Ovary (tissue), 9 donors: ENCODE measurements around the gene MCM9. TPM values are rescaled to one million over a fixed set of nuclear protein-coding genes. Genes with fewer than 3 reads are reported as not detected.

ENCODE experiments used
- DNase-seq, 5 donors: peaks; one replicate each; pipeline ENCODE4 v3.0.0-alpha.2; 2019 to 2020
- H3K27ac ChIP-seq, 2 donors: fragments of 200-600 bp; one replicate each; pipeline versions ENCODE4 v1.5.1 to v1.8.0; 2019 to 2022
- H3K27me3 ChIP-seq: fragments of 200-600 bp; one replicate; pipeline ENCODE4 v1.8.0; 2022
- H3K36me3 ChIP-seq: fragments of 200-600 bp; sonication (generic); one replicate; pipeline ENCODE4 v1.5.1; 2019
- H3K4me1 ChIP-seq: one replicate; pipeline ENCODE4 v1.8.1; 2013; ENCODE audit warnings: mild to moderate bottlenecking, moderate library complexity; ENCODE audit not compliant: insufficient read depth
- H3K4me3 ChIP-seq: fragments of 200-600 bp; sonication (generic); one replicate; pipeline ENCODE4 v1.5.1; 2017
- H3K9me3 ChIP-seq, 2 donors: fragments of 200-600 bp in 1 of 2; sonication (generic) in 1 of 2; one replicate each; pipeline versions ENCODE4 v1.5.1 to v1.8.1; 2013 to 2019; ENCODE audit warnings: mild to moderate bottlenecking in 1 of 2, moderate library complexity in 1 of 2
- CTCF ChIP-seq, 3 donors: fragments of 450-650 bp in 2 of 3; fragments of 200-600 bp in 1 of 3; IDR thresholded peaks; one replicate each; pipeline versions ENCODE4 v1.5.1 to v1.8.0; 2016 to 2022; ENCODE audit warnings: antibody characterized with exemption in 3 of 3, mild to moderate bottlenecking in 1 of 3
- EP300 ChIP-seq: sonication (generic); formaldehyde crosslinking; IDR thresholded peaks from one replicate; pipeline ENCODE4 v1.6.1; 2017; ENCODE audit warnings: antibody characterized with exemption
- POLR2A ChIP-seq: fragments of 450-650 bp; IDR thresholded peaks from one replicate; pipeline ENCODE4 v1.6.1; 2017; ENCODE audit warnings: antibody characterized with exemption, mild to moderate bottlenecking, moderate library complexity
- WGBS, 3 donors: extraction: QIAGEN DNeasy Blood & Tissue Kit in 1 of 3; methylation state at CpG; one replicate each; pipeline versions ENCODE4 v1.1.5 to v1.1.7; 2013 to 2017; 5-methylcytosine and 5-hydroxymethylcytosine counted together
- intact Hi-C, 4 donors: fragments of 100-400 bp; cut with DNase I; formaldehyde crosslinking; loops; one replicate each; pipeline versions ENCODE4 v1.11.0 to v1.15.1; 2022 to 2023
- polyA plus RNA-seq, 2 donors: library from polyadenylated mRNA; stranded (reverse); fragments of 200-250 nt in 1 of 2; fragments of 350-450 nt in 1 of 2; fragmentation: Illumina TruSeq in 1 of 2; extraction: RNeasy Lipid Tissue Mini Kit (QIAGEN cat#74804) in 1 of 2; gene quantifications; one replicate each; pipeline ENCODE4 v1.2.3, GENCODE V29; 2013 to 2014
- total RNA-seq, 7 donors: library from RNA; depleted of rRNA in 2 of 7; stranded (reverse); fragments of >200 nt in 2 of 7; fragmentation: NEBNext Ultra II Directional in 3 of 7; extraction: Animal tissue kit (Norgen Biotek cat#: 25700) in 3 of 7; gene quantifications; one replicate each; pipeline versions ENCODE4 v1.1.0 to v1.2.4, GENCODE V29; 2016 to 2023
- donor health status: DM: no; HTN: no; CAD: no; lungs with moderate emphysema.
- donor health status: DM: no; HTN: no; CAD: no.
- donor health status: Bipolar disorder and iron deficiency.
- donor health status: DM: yes; HTN: yes; CAD: no.
- donor health status: DM: no; HTN: no; CAD: no.
- donor health status: DM: yes; HTN: yes; CAD: no.

Gene MCM9
- total and polyA plus RNA-seq, 9 donors: 5.5 to 17.5 (median 11.2) TPM

GRCh38 chr6:118945217-118945616, 10.3 kb upstream of the MCM9 start:
- TF ChIP-seq CTCF (IDR thresholded peaks at IDR 0.05) (no peak), POLR2A (no peak), EP300 (no peak)
- Histone ChIP-seq H3K9me3 (no peaks in the 10 kb centered on the region), H3K4me3 (no peak overlapping the region), H3K27ac (no peak overlapping the region), H3K27me3 (no peaks in the 10 kb centered on the region), H3K36me3 (no peaks in the 10 kb centered on the region), H3K4me1 (no peaks in the 10 kb centered on the region)
- intact Hi-C loops: no loop called here
- no peak for DNase-seq

- 95 to 98% (median 98%) methylated on average over 2 of the region's 2 CpGs for WGBS, 3 donors
- Histone ChIP-seq H3K9me3 (no peaks in the 10 kb centered on the region), H3K4me3 (no peak overlapping the region), H3K27me3 (no peaks in the 10 kb centered on the region), H3K27ac (no peak overlapping the region), H3K4me1 (no peaks in the 10 kb centered on the region), H3K36me3 (no peaks in the 10 kb centered on the region)
- no peak for TF ChIP-seq POLR2A
- TF ChIP-seq EP300: no peak
- TF ChIP-seq CTCF (IDR thresholded peaks at IDR 0.05): no peak
- intact Hi-C loops: no loop called here
- DNase-seq: no peak
Measured at GRCh38 chr6:118940770-118941169, 5.8 kb upstream of the MCM9 start.

DNA sequence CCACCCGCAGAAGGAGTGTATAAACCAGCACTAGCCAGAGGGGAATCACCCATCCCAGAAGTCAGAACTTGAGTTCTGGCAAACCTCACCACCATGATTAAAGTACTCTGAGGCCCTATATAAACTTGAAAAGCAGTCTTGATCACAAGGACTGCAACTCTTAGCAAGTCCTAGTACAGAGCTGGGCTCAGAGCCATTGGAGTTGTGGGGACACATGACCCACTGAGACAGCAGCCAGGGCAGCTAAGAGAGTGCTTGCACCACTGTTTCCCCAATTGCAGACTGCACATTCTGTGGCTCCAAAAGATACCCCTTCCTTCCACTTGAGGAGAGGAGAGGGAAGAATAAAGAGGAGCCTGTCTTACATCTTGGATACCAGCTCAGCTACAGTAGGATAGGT, 4.7 kb upstream of the MCM9 start:
- Histone ChIP-seq H3K27me3 (no peaks in the 10 kb centered on the region), H3K4me1 (no peaks in the 10 kb centered on the region), H3K9me3 (no peaks in the 10 kb centered on the region), H3K4me3 (no peak overlapping the region), H3K36me3 (no peaks in the 10 kb centered on the region), H3K27ac (no peak overlapping the region)
- DNase-seq: no peak
- 98 to 100% (median 100%) methylated on average over 1 of the region's 1 CpG for WGBS, 3 donors
- intact Hi-C loops: no loop called here
- TF ChIP-seq CTCF (IDR thresholded peaks at IDR 0.05): no peak

GRCh38 chr6:118935978-118936703, 1.2 kb upstream of the MCM9 start:
- no peaks in the 10 kb centered on the region for H3K36me3 ChIP-seq
- H3K27ac ChIP-seq: no peak overlapping the region
- no peak for DNase-seq
- intact Hi-C loops: no loop called here
- no peak overlapping the region for H3K4me3 ChIP-seq
- TF ChIP-seq POLR2A (no peak), EP300 (no peak), CTCF (IDR thresholded peaks at IDR 0.05) (no peak)
- 79 to 86% (median 79%) methylated on average over 3 of the region's 3 CpGs for WGBS, 3 donors
- no peaks in the 10 kb centered on the region for H3K27me3 ChIP-seq
- H3K4me1 ChIP-seq: no peaks in the 10 kb centered on the region
- H3K9me3 ChIP-seq: no peaks in the 10 kb centered on the region
